GM12873 (cell line): ENCODE measurements around the gene TIAM1.

Experiments used
- TF ChIP-seq, protein P1 (sequence below): IDR thresholded peaks from 2 replicates; pipeline ENCODE4 v1.5.1; 2012; ENCODE audit warnings: low read depth, mild to moderate bottlenecking, moderate library complexity, low read length, control low read depth; ENCODE audit not compliant: insufficient read depth; ENCODE audit errors: missing control alignments

Gene TIAM1

DNA sequence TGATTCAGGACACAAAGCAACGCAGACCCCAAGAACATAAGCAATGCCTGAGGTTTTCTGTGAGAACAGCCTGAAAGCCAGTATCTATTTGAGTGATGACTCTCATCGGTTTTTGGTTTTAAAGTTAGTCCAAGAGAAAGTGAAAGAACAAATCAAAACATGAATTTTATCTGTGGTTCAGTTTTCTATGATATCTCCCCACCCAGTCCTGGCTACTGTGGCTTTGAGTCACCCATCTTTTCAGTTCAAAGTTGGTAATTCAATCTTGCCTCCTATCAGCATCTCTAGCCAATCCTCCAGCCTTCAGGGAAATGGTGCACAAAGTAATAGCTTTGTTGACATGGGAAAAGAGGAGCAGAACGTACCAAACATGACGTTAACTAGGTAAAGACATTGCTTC is 265.3 kb downstream of the TIAM1 start:
- TF ChIP-seq, protein P1, sequence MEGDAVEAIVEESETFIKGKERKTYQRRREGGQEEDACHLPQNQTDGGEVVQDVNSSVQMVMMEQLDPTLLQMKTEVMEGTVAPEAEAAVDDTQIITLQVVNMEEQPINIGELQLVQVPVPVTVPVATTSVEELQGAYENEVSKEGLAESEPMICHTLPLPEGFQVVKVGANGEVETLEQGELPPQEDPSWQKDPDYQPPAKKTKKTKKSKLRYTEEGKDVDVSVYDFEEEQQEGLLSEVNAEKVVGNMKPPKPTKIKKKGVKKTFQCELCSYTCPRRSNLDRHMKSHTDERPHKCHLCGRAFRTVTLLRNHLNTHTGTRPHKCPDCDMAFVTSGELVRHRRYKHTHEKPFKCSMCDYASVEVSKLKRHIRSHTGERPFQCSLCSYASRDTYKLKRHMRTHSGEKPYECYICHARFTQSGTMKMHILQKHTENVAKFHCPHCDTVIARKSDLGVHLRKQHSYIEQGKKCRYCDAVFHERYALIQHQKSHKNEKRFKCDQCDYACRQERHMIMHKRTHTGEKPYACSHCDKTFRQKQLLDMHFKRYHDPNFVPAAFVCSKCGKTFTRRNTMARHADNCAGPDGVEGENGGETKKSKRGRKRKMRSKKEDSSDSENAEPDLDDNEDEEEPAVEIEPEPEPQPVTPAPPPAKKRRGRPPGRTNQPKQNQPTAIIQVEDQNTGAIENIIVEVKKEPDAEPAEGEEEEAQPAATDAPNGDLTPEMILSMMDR, result no peak

GRCh38 chr21:31078216-31078615 is 265.8 kb downstream of the TIAM1 start:
- TF ChIP-seq, protein P1, result no peak

- TF ChIP-seq, protein P1, result no peak
Measured at GRCh38 chr21:31075848-31076247, 268.2 kb downstream of the TIAM1 start.

DNA sequence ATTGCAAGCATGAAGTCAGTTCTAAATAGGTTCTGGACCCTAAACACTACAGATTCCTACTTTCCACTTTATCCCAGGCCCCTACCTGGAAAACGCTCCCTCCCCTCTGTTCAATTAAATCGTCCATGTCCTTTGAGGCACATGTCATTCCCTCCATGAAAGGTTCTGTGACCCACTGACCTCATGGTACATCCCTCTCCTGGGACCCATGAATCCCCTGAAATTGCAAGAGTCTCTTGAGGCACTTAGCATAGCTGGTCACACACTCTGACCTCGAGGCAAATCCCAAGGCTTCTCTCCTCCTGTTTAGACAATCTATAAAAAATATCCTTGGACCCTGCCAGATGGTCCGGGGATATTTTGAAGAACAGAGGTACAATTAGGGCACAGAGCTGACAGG is 271.5 kb downstream of the TIAM1 start:
- TF ChIP-seq, protein P1, result no peak
